ENCODE results near the gene POU2AF3.
"Not testable (repeated sequence)": the region's sequence is repeated elsewhere in the genome, so short reads cannot be mapped to it uniquely, and the experiment has no call there.

The POU2AF3 gene, protein sequence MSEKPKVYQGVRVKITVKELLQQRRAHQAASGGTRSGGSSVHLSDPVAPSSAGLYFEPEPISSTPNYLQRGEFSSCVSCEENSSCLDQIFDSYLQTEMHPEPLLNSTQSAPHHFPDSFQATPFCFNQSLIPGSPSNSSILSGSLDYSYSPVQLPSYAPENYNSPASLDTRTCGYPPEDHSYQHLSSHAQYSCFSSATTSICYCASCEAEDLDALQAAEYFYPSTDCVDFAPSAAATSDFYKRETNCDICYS

GRCh38 chr11:111298413-111299100 is at the start of gene POU2AF3:
Gene POU2AF3 (plus strand): TSS chr11:111298546. CDS start chr11:111298582, 36 bp downstream.
- DNase-seq (ENCODE audit: low spot score), result no peak

GRCh38 chr11:111250936-111251335 is 47.4 kb upstream of the POU2AF3 start:
- no peak for DNase-seq (ENCODE audit: low spot score)

GRCh38 chr11:111253131-111253530 is 45.2 kb upstream of the POU2AF3 start:
- no peak for DNase-seq (ENCODE audit: low spot score)

- no peak for DNase-seq (ENCODE audit: low spot score)
Observed at GRCh38 chr11:111253630-111254029, 44.7 kb upstream of the POU2AF3 start.

DNA sequence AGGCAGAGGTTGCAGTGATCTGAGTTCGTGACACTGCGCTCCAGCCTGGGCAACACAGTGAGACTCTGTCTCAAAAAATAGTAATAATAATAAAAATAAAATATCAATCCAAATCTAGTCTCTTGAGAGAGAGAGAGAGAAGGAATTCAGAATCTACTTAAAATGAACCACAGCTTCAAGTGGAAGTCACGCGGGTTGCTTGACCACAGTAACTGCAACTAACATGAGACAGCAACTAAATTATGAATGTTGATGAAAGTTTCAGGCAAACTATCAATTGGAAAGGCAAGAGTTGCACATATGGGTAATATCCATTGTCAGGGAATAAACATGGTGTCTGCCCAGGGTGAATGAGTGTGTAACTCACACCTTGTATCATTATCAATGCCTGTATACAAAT is 40.3 kb upstream of the POU2AF3 start:
- no peak for DNase-seq (ENCODE audit: low spot score)

DNA sequence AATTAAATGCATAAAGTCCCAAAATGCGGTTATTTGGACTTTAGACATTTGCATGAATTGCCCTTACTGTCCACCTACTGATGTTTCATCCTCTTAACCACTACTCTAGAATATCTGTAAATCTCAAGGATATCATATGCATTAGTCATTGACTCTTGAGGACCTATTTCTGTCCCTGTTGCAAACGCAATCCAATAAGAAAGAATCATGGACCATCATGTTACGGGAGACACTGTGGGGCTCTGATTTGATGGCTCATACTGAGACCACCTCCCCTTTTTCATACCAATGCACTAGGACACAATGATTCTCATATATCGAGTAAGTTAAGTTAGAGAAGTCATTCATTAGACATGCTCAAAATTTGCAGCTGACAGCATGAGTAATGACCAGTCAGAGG is 38.5 kb upstream of the POU2AF3 start:
- no peak for DNase-seq (ENCODE audit: low spot score)

- DNase-seq (ENCODE audit: low spot score), result no peak
Observed at GRCh38 chr11:111260811-111261210, 37.5 kb upstream of the POU2AF3 start.

- DNase-seq (ENCODE audit: low spot score), result no peak
Observed at GRCh38 chr11:111264646-111265045, 33.7 kb upstream of the POU2AF3 start.

GRCh38 chr11:111265421-111265820 is 32.9 kb upstream of the POU2AF3 start:
- DNase-seq (ENCODE audit: low spot score), result no peak

DNA sequence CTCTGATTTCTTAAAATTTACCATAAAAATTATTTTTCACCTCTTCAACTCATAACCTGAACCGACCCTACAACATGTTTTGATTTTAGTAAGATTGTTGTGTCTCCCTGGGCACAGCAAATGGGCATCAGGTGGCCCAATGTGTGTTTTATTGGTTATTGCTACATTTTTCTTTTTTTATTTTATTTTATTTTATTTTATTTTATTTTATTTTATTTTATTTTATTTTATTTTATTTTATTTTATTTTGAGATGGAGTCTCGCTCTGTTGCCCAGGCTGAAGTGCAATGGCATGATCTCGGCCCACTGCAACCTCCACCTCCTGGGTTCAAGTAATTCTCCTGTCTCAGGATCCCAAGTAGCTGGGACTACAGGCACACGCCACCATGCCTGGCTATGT is 30.0 kb upstream of the POU2AF3 start:
- DNase-seq (ENCODE audit: low spot score), result not testable (repeated sequence)

GRCh38 chr11:111269146-111269868 is 29.0 kb upstream of the POU2AF3 start:
- DNase-seq (ENCODE audit: low spot score), result no peak

- DNase-seq (ENCODE audit: low spot score), result peak; percentile 61
Observed at GRCh38 chr11:111272420-111272819, 25.9 kb upstream of the POU2AF3 start.

DNA sequence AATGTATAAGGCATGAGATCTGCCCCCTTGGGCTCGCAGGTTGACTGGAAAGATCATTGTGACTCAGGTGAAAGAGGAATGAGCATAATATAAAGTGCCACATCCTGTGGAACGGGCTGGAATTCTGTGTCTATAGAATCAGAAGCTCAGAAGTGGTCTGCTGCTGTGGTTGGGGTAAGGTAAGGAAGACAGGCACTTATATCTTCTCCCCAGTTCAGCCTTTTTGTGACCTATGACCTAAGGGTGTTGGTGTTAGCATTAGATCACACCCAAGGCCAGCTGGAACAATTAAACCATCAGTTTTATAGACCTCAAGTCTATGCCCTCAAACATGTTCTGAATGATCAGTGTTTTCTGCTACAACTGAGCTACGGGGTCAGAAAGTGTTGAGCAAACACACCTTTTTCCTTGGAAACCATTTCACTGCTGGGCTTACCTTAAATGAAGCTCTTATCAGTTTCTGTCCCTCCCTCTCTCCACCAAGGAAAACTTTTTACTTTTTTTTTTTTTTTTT is 15.7 kb upstream of the POU2AF3 start:
- no peak for DNase-seq (ENCODE audit: low spot score)

- no peak for DNase-seq (ENCODE audit: low spot score)
Observed at GRCh38 chr11:111283945-111284481, 14.3 kb upstream of the POU2AF3 start.

GRCh38 chr11:111285189-111286091 is 12.9 kb upstream of the POU2AF3 start:
- DNase-seq (ENCODE audit: low spot score), result no peak

- no peak for DNase-seq (ENCODE audit: low spot score)
Observed at GRCh38 chr11:111291764-111292163, 6.6 kb upstream of the POU2AF3 start.

- DNase-seq (ENCODE audit: low spot score), result not testable (repeated sequence)
Observed at GRCh38 chr11:111292408-111292807, 5.9 kb upstream of the POU2AF3 start.

DNA sequence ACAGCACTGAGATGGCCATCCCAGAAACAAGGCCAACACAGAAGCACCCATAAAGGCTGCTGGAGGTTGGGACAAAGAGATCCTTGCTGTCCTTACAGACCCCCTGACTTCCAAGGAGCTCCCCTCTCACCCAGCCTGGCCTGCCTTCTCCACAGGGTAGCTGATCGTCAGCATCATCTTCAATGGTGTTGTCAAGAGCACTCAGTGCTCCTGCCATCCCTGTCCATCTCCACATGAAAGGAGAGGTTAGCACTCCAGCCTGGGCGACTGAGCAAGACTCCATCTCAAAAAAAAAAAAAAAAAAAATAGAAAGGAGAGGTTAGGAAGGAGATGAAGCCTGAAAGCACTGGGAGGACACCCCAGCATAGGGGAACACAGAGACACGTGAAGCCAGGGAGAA is 2.1 kb upstream of the POU2AF3 start:
- DNase-seq (ENCODE audit: low spot score), result no peak

DNA sequence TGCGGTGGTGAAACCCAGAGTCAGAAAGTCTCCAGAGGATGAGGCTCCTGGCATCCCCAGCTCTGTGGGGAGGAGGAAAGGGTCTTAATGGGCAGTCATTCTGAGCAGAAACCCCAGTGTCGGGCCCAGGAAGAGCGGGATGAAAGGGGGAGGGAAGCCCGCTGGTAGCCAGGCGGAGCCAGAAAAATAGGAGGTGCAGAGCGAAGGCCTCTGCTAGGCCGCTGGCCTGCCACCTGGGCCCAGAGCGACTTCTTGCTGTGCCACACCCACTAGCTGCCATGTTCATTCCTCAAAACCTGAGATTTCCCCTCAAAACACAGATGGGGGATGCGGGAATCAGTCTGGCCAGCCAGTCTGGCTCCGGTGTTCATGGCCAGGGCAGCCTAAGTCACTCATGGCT is 650 bp upstream of the POU2AF3 start:
- no peak for DNase-seq (ENCODE audit: low spot score)

DNA sequence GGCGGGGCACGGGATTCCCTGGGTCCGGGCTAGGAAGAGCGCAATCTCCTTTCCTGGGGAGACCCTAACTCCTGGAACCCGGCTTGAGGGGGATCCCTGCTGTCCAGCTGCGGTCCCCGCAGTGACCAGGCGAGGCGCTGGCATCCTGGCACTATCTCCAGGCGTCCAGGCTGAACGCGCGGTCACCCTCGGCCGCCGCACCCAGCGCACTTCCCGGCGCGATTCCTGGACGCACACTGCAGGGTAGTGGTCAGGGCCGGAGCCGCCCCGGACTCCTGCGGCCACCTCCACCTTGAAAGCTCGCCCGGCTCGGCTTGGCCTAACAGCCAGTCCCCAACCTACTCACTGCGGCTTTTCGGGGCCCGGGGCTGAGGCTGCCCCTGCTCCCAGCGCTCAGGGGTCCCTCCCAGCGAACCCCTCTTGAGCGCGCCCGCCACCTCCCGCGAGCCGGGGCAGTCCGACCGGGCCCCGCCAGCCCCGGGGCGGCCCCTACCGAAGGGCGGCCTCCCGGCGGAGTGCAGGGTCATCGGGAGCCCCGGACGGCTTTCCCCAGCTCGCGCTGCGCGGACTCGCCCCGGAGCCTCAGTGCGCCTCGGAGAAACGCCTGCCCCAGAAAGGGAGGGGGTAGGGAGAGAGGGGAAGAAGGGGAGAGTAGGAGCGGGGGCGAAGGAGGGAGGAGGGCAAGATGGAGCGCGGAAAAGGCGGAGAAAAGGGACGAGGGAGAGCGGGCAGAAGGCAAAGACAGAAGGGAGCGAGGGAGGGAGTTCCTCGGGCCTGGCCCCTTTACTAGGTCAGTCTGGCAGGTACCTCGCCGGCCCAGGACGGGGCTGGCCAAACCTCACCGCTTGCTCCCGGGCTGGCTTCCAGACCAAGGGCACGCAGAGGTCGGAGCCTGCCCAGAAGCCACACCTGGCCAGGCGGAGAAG is 1.0 kb downstream of the POU2AF3 start:
- peak; percentile 21 for DNase-seq (ENCODE audit: low spot score)

Data from germinal center (tissue), 1 donor.